T-helper 17 cell (primary cell): ENCODE measurements around the gene IQSEC1. TPM values are rescaled to one million over a fixed set of nuclear protein-coding genes. Genes with fewer than 3 reads are reported as not detected.

Experiments used
- ATAC-seq: fragments of 150-1000 bp; cut with Tn5 transposase; 2 replicates; pipeline ENCODE4 v1.10.0; 2021; ENCODE audit warnings: mild to moderate bottlenecking, moderate library complexity
- DNase-seq, 3 donors: peaks; one replicate each; pipeline versions ENCODE4 v3.0.0 to v3.0.0-alpha.2; 2020 to 2021
- H3K9me3 ChIP-seq: one replicate; pipeline ENCODE4 v1.7.0; 2013; ENCODE audit warnings: low read length, mild to moderate bottlenecking; ENCODE audit not compliant: control insufficient read depth, poor library complexity, severe bottlenecking
- H3K27ac Mint-ChIP-seq: one replicate; pipeline ENCODE4 v1.8.0; 2022; ENCODE audit warnings: mild to moderate bottlenecking, moderate library complexity, mixed read lengths
- H3K27me3 Mint-ChIP-seq: one replicate; pipeline ENCODE4 v1.8.0; 2022; ENCODE audit warnings: mixed read lengths
- H3K36me3 Mint-ChIP-seq: one replicate; pipeline ENCODE4 v1.8.0; 2022; ENCODE audit warnings: low read depth, mixed read lengths
- H3K4me1 Mint-ChIP-seq: one replicate; pipeline ENCODE4 v1.8.0; 2022; ENCODE audit warnings: mild to moderate bottlenecking, mixed read lengths
- H3K4me3 Mint-ChIP-seq: one replicate; pipeline ENCODE4 v1.8.0; 2022; ENCODE audit warnings: mild to moderate bottlenecking, moderate library complexity, mixed read lengths
- total RNA-seq, 4 donors: library from RNA in 2 of 4; stranded (reverse) in 2 of 4; gene quantifications; one replicate each; pipeline ENCODE4 v1.2.3 and lab custom pipeline; 2022 to 2026

The IQSEC1 gene
- total RNA-seq (100 to 1,000 TPM; 114 to 128 TPM), total RNA-seq (lab: John Stamatoyannopoulos, UW) (43.9 to 124 reads per million in 2 donors)

DNA sequence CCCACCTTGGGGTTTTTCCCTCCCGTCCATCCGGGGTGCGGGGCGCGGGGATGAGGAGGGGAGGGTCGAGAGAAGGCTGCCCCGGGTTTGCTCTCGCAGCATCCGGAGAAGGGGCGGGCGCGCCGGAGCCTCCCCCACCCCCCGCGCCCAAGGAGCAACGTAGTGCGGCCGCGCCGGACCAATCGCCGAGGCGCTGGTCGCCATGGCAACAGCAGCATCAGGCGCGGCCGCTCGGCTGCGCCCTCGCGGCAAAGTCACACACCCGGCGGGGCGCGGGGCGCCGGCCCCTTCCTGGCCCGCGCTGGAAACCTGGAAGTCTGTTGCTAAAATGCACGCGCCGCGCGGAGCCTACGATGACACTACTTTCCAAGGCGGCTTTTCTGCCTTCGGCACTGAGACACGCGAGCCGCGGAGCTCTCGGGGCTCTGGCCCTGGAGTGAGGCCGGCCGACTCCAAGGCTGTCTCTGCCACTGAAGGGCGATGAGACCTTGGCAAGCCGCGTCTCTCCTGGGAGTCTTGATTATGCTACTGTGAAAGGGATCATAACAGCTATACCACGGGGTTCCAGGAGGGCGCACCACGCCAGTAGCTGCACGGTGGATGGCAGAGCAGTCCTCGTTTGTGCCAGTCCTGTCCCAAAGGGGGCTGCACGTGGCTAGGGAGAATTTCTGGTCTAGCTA lies at the start of gene IQSEC1:
Gene IQSEC1, minus strand, starts transcription at position 104 of the 680 bp plus-strand sequence. CDS start 415 bp downstream, outside the sequence.
- ATAC-seq (peak; percentile 85), DNase-seq (peak; percentile 51 to 73 (median 57))
- Mint-ChIP-seq H3K4me1 (peaks cover 21% of the 10 kb centered on the region), H3K27ac (peak within 1 kb of the TSS; percentile 4), H3K36me3 (no peaks in the 10 kb centered on the region), H3K4me3 (peak within 1 kb of the TSS; percentile 83), H3K27me3 (peaks cover 37% of the 10 kb centered on the region)
- H3K9me3 ChIP-seq: no peaks in the 10 kb centered on the region

DNA sequence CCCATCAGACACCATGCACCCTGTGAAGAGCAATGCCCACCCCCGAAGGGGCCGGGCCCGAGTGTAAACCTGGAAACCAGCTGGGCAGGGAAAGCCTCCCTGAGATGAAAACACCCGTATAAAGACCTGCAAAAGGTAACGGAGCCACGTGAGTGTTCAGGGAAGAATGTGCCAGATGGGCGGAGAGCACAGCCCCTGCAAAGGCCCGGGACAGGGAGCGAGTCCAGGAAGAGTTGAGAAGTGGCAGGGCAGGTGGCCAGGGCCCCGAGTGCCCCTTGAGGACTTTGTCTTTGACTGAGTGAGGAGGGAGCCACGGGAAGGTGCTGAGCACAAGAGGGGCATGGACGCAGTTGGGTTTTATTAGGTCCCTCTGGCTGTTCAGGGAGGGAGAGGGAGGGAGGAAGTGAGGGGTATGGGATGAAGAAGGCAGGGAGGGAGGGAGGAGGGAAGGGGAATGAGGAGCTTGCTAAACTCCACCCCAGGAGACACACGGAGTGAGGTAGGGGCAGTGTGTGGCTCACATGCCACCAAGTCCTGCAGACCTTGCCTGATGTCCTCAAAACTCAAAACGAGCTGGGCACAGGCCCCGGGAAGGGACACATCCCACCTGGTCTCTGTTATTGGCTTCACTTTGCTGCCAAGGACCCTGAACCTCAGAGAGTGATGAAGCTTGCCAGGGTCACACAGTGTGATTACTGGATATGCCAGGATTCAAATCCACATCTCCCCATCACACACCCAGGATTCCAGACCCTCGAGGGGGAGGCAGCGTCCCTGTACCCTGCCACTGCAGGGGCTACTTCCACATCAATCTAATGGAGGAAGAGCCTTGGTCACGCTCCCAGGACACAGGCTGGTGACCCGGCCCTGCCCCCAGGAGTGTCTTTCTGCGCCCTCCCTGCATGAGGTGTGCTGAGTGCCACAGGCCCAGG lies 49.1 kb upstream of the IQSEC1 start:
- no peaks in the 10 kb centered on the region for H3K9me3 ChIP-seq
- Mint-ChIP-seq H3K27ac (no peak overlapping the region), H3K27me3 (peaks cover 5% of the 10 kb centered on the region), H3K4me1 (peaks cover 2% of the 10 kb centered on the region), H3K36me3 (no peaks in the 10 kb centered on the region), H3K4me3 (no peak overlapping the region)
- DNase-seq (no peak), ATAC-seq (no peak)

DNA sequence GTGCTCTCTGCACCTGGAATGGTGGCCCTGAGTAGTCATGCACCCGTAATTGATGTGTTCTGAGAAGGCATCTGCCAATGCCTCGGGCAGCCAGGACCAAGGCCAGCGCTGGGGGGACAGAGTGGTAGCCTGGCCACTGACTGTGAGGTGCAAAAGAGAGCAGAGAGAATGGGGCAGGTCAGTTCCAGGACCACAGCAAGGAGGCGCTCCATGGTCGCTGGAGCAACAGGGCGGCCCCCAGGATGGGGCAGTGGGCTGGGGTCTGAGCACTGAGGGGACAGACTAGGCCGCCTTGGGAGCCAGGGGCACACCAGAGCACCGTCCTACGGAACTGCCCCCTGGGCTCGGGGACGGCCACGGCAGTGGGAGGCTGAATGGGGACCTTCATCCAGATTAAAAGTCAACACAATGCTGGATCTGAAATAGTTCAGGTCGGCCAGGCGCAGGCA lies 48.3 kb upstream of the IQSEC1 start:
- no peaks in the 10 kb centered on the region for H3K9me3 ChIP-seq
- Mint-ChIP-seq H3K27me3 (peaks cover 5% of the 10 kb centered on the region), H3K27ac (no peak overlapping the region), H3K36me3 (no peaks in the 10 kb centered on the region), H3K4me1 (peaks cover 2% of the 10 kb centered on the region), H3K4me3 (no peak overlapping the region)
- DNase-seq (no peak), ATAC-seq (no peak)

DNA sequence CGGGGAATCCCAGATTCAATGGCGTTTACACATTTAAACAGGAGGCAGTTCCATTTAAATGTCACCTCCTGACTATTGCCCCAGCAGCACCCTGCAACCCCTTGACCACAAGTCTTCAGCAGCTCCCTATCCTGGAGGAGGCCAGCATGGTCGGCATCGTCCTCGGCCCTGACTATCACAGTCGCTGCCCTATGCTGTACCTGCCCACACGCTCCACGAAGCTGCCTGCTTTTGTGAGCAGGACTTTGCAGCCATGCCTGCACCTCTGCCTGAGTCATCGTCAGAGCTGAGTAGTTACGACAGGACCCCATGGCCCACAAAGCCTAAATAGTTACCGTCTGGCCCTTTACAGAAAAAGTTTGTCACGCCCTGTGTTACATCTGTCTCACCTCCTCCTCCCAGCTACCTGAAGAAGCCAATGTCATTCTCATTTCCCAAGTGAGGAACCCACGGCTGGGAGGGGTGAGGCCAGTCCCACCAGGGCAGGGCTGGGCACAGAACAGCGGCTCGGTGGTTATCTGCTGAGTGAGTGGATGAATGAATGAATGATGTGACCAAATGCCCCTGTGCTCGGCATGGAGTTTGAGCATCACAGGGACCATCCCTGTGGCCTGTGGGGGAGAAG lies 47.8 kb upstream of the IQSEC1 start:
- H3K27me3 Mint-ChIP-seq: peaks cover 7% of the 10 kb centered on the region
- DNase-seq (no peak), ATAC-seq (no peak)
- no peaks in the 10 kb centered on the region for H3K9me3 ChIP-seq
- no peak overlapping the region for H3K4me3 Mint-ChIP-seq
- H3K27ac Mint-ChIP-seq: no peak overlapping the region
- H3K4me1 Mint-ChIP-seq: peaks cover 2% of the 10 kb centered on the region
- H3K36me3 Mint-ChIP-seq: no peaks in the 10 kb centered on the region

DNA sequence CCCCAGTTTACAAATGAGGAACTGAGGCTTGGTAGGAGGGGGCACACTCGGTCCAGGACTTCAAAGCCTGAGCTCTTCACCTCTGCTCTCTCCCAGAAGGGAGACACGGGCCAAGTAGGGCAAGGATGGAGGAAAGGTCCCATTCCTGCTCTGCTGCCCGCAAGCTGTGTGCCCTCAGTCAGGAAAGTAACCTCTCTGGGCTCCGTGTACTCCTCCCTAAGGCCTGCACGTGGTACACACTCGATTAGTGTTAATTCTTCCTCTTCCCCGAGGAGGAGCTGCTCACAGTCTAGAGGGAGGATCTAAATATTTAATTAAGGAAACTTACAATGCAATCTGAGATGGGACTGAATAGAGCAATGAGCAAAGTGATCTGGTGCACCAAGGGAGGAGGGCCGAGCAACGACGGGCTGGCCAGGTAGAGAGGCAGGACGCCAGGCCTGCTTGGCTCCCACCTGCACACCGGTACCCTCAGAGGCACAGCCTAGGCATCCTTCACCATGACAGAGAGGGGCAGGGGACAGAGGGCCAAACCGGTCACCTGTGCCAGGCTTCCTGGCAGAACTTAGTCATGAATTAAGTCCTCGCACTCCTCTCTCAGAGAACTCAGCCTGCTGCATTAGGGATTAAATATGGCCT lies 47.2 kb upstream of the IQSEC1 start:
- Mint-ChIP-seq H3K27me3 (peaks cover 13% of the 10 kb centered on the region), H3K36me3 (no peaks in the 10 kb centered on the region), H3K4me1 (peaks cover 2% of the 10 kb centered on the region), H3K27ac (no peak overlapping the region), H3K4me3 (no peak overlapping the region)
- ATAC-seq (no peak), DNase-seq (no peak)
- no peaks in the 10 kb centered on the region for H3K9me3 ChIP-seq

DNA sequence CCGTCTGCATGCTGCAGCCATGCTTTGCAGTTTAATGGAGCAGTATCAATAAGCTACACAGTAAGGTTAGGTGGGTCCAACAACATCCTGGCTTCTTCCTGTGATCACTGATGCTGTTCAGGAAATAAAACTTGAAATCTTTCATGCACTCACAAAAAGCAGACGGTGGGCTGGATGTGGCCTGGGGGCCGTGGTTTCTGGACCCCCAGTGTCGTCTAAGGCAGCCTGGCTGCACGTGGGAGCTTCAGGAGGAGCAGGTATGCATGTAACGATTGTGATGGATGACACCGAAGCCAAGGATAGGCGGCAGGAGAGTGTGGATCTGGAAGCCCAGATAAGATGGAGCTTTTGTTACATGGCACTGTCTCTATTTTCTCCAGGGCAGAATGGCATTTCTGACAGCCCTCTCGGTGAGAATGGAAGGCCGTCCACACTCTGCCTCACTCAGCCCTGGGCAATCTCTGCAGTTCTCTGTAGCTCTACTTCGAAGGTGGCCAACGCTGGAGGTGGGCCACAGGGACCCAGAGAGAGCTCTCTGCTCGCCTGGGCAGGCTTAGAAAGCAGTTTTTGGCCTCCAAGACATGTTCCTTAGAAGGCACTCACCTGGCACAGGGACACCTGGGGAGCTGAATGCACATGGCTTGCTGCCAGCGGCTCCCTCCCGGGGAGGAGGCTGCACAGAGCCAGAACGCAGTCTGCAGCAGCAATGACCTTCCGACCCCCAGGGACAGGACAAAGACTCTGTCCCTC lies 46.4 kb upstream of the IQSEC1 start:
- no peak overlapping the region for H3K27ac Mint-ChIP-seq
- no peak for DNase-seq
- H3K36me3 Mint-ChIP-seq: no peaks in the 10 kb centered on the region
- no peak overlapping the region for H3K4me3 Mint-ChIP-seq
- peaks cover 11% of the 10 kb centered on the region for H3K27me3 Mint-ChIP-seq
- no peaks in the 10 kb centered on the region for H3K9me3 ChIP-seq
- H3K4me1 Mint-ChIP-seq: peaks cover 2% of the 10 kb centered on the region
- ATAC-seq: no peak

DNA sequence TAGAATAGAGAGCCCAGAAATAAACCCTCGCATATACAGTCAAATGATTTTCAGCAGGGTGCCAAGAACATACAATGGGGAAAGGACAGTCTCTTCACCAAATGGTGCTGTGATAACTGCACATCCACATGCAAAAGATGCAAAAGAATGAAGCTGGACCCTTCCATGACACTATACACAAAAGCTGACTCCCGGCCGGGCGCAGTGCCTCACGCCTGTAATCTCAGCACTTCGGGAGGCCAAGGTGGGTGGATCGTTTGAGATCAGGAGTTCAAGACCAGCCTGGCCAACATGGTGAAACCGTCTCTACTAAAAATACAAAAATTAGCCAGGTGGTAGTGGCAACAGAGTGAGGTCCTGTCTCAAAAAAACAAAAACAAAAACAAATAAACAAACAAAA lies 43.2 kb upstream of the IQSEC1 start:
- Mint-ChIP-seq H3K36me3 (no peaks in the 10 kb centered on the region), H3K4me3 (no peak overlapping the region), H3K4me1 (no peaks in the 10 kb centered on the region), H3K27ac (no peak overlapping the region), H3K27me3 (peaks cover 17% of the 10 kb centered on the region)
- H3K9me3 ChIP-seq: no peaks in the 10 kb centered on the region
- DNase-seq (no peak), ATAC-seq (no peak)

DNA sequence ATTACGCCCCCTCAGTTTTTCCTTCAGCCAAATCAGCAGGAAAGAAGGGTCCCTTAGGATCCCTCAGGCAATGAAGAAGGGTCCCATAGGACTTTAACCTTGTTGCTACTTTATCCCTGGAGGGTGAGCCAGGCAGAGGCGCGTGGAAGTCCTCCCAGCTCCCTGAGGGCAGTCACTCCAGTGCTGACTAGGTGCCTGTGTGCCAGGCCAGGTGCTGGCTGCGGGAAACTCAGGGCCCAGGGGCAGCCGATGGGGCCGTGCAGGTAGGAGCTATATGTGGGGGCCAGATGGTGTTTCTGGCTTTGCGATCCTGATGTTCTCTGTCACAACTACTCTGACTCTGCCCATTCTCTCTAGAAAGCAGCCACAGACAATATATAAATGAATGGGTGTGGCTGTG lies 42.8 kb upstream of the IQSEC1 start:
- Mint-ChIP-seq H3K4me3 (no peak overlapping the region), H3K27me3 (peaks cover 17% of the 10 kb centered on the region), H3K36me3 (no peaks in the 10 kb centered on the region), H3K27ac (no peak overlapping the region), H3K4me1 (no peaks in the 10 kb centered on the region)
- no peak for ATAC-seq
- H3K9me3 ChIP-seq: no peaks in the 10 kb centered on the region
- no peak for DNase-seq

DNA sequence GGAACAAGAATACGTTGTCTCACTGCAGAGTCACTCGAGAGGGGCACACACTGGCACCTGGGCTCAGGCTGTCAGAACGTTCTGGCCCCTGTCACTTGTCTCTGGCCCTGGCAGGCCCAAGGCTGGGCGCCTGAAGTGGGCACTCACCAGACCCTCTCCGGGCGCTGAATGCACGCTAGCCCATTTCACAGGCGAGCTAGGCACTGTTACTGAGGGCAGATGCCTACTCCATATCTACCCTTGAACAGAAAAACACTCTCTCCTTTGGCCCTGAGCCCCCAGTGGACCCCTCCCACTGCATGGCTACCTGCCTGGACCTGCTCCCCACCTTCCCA lies 42.3 kb upstream of the IQSEC1 start:
- no peaks in the 10 kb centered on the region for H3K9me3 ChIP-seq
- ATAC-seq: no peak
- Mint-ChIP-seq H3K27me3 (peaks cover 17% of the 10 kb centered on the region), H3K36me3 (no peaks in the 10 kb centered on the region), H3K4me3 (no peak overlapping the region), H3K4me1 (peaks cover 4% of the 10 kb centered on the region), H3K27ac (no peak overlapping the region)
- no peak for DNase-seq

DNA sequence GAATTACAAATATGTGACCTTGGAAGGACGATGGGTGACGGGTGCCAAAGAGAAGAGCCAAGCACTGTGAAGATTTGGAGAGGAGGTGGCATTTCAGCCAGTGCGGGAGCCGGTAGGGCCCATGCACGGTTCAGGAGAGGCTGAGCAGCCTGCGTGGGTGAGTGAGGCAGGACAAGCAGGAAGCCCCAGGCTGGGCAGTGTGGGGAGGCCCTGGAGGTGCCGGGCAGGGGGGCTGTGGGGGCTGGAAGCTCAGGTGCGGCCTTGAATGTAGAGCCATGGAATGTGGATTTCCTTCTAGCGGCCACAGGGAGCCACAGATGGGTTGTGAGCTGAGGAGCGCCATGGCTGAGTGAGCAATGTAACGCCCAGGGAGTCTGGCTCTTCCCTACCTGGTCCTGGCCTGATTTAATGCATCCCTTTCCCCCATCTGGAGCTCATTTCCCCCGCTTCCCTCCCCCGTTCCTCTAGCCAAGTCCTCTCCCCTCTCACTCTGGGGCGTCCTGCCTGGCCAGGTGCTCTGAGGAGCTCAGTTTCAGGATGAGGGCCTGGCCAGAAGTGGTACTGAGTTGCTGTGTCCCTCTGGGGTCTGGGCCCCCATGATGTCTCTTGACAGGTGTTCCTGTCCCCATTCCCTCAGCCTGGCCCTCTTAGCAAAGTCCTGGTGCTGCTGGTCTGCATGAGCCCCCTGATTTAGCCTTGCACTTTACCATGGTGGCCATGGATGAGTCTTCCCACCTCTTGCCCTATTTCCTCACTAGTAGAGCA lies 41.8 kb upstream of the IQSEC1 start:
- Mint-ChIP-seq H3K4me1 (peaks cover 6% of the 10 kb centered on the region), H3K27ac (no peak overlapping the region), H3K27me3 (peaks cover 17% of the 10 kb centered on the region), H3K4me3 (no peak overlapping the region), H3K36me3 (no peaks in the 10 kb centered on the region)
- no peak for DNase-seq
- no peak for ATAC-seq
- H3K9me3 ChIP-seq: no peaks in the 10 kb centered on the region

DNA sequence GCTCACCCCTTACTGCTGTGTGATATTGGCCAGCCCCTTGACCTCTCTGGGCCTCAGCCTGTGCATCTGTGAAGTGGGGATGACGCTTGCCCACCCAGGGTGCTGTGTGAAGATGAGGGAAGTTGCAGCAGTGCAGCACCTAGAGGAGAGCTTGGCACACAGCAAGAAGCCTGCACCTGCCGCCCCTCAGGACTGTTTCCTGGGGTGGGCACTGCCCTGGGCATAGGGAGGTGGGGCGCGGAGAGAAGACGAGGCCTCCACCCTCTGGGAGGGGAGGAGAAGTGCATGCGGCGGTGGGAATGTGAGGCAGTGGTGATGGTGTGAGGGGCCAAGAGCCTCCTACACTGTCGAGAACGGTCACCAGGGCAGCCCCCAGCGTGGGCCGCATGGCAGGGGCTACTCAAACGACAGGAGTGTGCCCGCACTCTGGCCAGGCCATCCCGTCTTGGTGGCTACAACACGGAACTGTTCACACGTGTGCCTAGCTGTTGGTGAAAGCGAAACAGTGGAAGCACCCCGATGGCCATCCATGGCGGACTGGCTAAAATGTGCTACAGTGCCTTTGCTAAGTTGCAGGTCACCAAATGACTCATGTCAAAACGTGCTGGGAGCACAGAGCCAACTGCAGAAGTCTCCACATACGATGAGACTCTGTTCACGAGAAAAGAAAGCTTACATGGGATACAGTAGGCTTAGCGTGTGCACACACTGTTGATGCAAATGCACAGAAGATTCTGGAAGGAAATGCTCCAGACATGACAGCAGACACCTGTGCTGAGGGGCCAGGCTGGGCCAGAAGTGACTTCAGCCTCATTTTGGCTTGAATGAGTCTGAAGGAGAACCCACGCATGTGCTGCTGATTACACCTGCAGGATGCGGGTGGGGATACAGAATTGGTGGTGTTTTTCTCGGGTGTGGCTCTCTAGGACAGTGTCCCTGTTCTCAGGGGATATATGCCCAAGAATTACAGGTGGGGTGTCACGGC lies 40.4 kb upstream of the IQSEC1 start:
- DNase-seq: no peak
- peak overlapping the region; percentile 21 for H3K27ac Mint-ChIP-seq
- peaks cover 6% of the 10 kb centered on the region for H3K4me1 Mint-ChIP-seq
- no peak for ATAC-seq
- peaks cover 17% of the 10 kb centered on the region for H3K27me3 Mint-ChIP-seq
- H3K36me3 Mint-ChIP-seq: no peaks in the 10 kb centered on the region
- H3K9me3 ChIP-seq: no peaks in the 10 kb centered on the region
- no peak overlapping the region for H3K4me3 Mint-ChIP-seq
